Activated CD4-positive, alpha-beta T cell treated with anti-CD3 and anti-CD28 coated beads, Interleukin-2, amount 50 U/mL, for 24 hours (primary cell): Measurements from ENCODE around the gene TMEM186.
"Not testable (repeated sequence)": the region's sequence is repeated elsewhere in the genome, so short reads cannot be mapped to it uniquely, and the experiment has no call there.

Experiments used
- DNase-seq, 2 donors: peaks; one replicate each; pipeline ENCODE4 v3.0.0-alpha.2; 2020; ENCODE audit warnings: low read depth in 1 of 2, low spot score in 1 of 2

The TMEM186 gene

DNA sequence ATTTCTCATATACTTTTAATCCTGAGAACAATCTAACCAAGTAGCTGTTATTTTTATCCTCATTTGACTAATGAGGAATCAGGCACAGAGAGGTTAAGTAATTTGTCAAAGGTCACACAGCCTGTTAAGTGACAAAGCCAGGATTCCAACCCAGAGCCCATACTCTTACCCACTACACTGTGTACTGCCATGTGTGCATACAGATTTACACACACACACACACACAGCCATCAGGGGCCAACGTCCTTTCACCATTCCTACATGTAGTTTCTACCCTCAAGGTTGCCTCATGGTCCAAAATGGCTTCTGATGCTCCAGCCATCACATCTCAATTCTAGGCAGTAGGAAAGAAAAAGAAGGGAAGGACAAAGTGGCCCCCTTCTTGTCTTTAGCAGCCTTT lies 22.1 kb downstream of the TMEM186 start:
- DNase-seq = no peak

DNA sequence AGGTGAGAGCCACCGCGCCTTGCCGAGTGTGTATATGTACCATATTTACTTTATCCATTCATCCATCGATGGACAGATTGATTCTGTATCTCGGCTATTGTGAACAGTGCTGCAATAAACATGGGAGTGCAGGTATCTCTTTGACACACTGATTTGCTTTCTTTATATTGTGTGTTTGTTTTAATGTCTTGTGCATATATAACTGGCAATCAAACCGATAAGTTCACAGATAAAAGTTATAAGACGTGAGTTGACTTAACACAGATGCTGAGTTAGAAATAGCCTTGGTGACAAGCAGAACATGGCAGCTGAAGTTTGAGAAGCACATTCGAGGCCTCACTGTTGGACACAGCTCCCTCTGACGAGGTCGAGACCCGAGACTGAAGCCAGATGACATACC lies 23.2 kb downstream of the TMEM186 start:
- no peak for DNase-seq

DNA sequence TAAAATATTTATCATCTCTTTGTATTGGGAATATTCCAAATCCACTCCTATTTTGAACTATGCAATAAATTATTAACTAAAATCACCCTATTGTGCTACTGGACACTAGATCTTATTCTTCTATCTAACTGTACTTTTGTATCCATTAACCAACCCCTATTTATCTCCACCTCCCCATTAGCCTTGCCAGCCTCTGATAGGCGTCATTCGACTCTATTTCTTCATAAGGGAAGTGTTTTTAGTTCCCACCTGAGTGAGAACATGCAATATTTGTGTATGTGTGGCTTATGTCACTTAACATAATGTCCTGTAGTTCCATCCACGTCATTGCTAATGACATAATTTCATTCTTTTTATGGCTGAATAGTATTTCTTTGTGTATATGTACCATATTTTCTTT lies 23.9 kb downstream of the TMEM186 start:
- no peak for DNase-seq

DNA sequence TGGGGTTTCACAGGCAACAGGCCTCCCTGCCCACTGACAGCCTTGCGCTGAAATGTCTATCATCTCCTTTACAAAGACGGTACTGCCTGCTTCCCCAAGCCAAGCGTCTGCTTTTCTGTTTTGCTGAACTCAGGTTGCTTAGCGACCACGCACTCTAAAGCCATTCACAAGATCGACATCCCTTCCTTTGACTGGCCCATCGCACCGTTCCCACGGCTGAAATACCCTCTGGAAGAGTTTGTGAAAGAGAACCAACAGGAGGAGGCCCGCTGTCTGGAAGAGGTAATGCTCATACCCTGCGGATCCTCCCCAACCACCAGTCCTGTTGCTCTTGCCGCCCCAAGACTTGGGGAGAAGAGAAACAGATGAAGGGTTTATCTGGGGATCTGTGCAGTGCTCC lies 28.7 kb downstream of the TMEM186 start:
- DNase-seq = no peak

DNA sequence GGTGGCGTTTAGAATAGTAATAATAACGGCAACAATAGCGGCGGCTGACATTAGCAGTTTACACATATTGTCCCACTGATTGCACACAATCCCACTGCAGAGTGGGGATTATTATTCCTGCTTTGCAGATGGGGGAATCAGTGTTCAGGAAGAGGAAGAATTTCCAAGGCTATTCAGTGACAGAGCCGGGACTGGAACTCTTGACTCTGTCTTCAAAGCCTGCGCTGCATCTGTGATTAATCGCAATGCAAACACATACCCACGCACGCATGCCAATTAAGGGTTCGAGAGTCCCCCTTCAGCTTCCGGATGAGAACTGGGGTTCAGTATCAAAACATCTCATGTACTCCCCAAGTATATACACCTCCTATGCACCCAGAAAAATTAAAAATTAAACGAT lies 29.2 kb downstream of the TMEM186 start:
- no peak for DNase-seq

DNA sequence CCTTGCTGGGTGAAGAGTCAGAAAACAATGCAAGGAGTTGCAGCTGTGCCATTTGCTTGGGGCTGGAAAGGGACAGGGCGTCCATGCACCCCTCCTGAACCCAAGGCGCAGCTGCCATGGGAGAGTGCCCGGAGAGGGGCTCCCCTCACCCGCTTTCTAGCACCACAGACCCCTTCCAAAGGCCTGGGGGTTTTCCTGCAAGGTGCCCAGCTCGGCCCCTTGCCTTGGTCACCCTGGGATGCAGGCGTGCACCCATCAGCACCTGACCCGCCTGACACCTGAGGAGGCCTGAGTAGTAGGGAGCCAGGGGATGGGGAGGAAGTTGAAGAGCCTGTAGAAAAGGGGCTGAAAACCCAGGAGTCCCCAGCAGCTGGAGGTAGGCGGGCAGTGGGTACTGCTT lies 30.3 kb downstream of the TMEM186 start:
- no peak for DNase-seq

DNA sequence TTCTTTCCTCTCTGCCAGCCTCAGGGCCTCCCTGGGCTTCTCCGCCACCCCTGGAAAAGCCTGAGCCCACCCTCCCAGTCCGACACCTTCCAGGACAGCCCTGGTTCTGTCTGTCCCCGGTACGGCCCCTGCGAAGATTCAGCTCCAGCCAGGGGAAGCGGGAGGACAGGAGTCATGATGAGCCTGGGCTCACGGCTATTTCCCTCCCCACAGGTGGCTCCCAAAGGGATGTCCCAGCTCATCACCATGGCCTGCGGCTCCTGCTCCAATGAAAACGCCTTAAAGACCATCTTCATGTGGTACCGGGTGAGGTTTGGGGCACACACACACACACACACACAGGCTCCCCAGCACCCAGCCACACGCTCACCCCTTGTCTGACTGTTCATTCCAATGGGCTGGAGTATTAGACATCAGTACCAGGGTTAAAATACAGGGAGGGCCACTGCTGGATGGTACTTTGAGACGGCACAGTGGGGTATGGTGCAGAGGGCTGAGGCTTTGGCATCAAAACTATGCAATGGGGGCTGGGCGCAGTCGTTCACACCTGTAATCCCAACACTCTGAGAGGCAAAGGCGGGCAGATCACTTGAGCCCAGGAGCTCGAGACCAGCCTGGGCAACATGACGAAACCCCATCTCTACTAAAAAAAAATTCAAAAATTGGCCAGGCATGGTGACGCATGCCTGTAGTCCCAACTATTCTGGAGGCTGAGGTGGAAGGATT lies 32.8 kb downstream of the TMEM186 start:
- DNase-seq = no peak

DNA sequence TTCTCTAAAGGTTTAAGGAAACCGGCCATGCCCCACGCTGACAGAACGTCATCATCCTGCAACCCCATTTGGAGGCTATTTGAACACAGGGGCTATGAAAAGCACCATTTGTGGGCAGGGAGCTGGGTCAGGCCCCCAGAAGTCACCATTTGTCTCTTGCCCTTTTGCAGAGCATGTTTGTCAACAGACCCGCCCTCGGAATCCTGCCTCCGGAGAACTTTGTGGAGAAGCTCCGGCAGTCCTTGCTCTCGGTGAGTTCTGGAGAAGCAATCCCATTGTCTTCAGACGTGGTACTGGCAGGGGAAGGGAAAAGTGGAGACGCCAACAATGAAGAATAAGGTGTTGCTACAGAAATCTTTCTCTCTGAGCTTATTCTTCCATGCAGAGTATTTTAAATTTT lies 33.5 kb downstream of the TMEM186 start:
- no peak for DNase-seq

DNA sequence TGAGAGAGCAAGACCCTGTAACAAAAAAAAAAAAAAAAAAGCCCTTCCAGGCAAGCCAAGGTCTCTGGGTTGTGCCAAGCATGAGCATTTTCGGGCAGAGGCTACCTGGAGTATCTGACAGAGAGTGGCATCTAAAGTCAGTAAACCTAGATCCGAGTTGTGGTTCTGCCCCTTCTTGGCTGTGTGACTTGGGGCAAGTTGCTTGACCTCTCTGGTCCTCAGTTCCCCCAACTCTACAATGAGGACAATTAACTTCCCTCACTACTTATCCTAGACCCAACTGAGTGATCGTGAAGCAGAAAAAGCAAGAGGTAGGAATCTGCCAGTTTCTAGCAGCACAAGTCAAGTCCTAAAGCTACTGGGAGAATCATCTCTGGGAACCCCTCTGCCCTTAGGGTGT lies 34.4 kb downstream of the TMEM186 start:
- DNase-seq = no peak

DNA sequence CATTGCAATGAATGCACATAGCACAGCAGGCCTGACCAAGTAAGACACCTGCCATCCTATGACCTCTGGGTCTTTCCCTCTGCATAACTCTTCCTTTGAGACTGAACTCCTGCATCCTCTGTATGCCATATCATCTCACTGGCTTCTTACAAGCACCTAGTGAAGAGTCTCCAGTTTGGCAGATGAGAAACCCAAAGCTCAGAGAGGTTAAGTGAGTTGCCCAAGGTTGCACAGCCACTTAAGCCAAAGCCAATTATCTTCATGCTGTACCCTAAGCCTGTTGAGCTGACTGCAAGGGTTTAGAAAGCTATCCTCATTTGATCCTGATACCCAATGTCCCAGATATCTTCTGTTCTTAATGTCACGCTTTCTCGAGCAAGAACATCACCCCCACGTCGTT lies 35.2 kb downstream of the TMEM186 start:
- no peak for DNase-seq

DNA sequence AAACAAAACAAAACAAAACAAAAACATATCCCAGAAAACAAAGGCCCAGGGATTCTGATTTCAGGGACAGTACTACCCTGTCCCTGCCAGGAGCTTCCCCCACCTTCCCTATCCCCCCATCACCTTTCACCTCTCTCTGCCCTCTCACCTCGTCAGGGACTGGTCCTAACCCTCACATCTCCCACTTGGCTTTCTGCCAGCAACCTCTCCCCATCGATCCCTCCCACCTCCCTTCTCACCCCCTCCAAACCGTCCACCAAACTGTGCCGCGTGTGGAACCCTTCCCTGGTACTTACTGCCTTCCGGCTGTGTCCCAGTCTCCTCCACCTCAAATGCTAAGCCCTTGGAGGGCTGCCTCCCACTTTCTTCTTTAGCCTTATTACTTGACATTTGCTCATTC lies 36.4 kb downstream of the TMEM186 start:
- no peak for DNase-seq

DNA sequence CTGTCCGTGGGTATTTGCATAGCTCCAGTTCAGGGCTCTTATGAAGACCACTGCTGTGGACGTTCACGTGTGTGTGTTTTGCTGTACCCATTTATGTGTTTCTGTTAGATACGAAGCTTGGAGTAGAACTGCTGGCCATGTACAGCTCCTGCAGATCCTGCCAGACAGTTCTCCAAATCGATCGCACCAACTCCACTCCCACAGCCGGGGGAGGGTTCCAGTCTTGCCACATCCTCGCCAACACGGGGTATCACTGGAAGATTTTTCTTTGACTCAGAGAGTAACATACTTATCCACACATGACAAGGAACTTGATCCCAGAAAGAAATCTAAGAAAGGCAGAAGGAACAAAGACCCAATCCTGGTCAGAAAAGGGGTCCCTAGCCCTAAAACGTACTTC lies 37.4 kb downstream of the TMEM186 start:
- DNase-seq = no peak

DNA sequence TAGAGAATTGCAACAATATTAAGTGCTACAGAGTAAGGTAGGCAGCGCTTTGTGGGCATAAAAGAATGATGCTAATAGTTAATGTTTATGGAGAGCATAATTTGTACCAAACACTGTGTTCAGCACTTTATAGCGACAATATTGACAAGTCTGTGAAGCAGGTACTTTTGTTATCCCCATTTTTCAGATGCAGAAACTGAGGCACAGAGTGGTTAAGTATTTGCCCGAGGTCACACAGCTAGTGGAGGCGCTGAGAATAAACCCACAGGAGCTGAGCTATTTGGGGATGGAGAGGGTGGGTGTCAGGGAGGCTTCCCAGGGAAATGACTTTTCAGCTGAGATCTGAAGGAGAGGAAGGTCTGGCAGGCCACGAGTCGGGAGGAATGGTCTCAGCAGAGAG lies 39.4 kb downstream of the TMEM186 start:
- DNase-seq = no peak

DNA sequence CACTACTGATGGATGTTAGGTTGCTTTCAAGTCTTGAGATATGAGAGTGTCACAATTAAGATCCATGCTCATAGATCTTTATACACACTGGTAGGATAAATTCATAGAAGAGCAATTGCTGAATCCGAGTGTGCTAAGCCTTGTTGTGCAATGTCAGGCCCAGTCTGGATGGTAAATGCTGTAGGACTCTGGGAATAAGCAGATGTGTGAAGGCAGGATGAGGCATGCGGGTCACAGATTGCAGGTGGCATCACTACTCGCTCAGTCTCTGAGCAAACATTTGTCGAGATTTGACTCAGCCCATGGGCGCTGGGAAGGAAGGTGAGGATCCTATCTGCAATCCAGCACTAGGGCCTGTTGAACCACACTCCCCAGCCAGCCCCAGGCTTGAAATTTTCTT lies 40.7 kb downstream of the TMEM186 start:
- DNase-seq = no peak

DNA sequence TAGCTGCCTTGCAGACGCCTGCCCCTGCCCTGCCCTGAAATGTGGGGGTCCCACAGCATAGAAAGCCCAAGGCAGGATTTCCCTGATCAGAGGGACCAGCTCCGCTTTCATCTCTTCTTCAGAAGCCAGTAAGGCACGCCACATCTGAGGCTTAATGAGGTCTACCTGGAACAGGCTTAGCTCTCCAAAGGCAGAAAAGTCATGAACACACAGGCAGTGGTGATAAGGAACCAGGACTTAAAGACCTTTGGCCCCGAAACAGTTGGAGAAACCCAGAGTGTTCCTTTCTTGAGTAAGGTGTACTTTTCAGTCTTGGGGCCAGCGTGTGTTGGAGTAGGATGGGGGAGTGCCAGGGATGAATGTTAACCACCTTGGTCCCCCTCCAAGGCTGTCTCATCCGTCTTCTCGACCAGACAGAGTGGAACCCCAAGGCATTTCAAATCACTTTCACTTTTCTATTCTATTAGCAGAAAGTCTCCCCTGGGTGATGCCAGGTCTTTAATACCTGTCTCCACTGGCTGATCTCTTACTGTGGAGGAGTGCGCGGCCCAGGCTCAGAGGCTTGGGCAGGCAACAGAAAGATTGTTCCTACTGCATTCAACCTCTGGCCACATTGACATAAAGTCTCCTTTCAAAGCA lies 43.9 kb downstream of the TMEM186 start:
- no peak for DNase-seq

DNA sequence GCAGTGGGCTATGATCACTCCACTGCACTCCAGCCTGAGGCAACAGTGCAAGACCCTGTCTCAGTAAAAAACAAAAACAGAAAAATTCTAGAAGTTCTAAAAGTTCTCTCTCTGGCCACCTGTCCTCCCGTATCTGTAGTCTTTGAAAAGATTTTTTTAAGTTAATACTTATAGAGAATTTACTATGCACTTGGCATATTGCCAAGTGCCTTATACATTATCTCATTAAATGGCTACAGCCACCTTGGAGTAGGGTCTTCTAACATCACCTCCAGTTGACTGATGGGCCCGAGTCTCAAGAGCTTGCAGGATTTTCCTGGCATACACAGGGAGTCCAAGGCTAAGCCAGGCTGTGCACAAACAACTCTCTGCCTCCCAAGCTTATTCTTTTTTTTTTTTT lies 44.7 kb downstream of the TMEM186 start:
- DNase-seq = no peak

DNA sequence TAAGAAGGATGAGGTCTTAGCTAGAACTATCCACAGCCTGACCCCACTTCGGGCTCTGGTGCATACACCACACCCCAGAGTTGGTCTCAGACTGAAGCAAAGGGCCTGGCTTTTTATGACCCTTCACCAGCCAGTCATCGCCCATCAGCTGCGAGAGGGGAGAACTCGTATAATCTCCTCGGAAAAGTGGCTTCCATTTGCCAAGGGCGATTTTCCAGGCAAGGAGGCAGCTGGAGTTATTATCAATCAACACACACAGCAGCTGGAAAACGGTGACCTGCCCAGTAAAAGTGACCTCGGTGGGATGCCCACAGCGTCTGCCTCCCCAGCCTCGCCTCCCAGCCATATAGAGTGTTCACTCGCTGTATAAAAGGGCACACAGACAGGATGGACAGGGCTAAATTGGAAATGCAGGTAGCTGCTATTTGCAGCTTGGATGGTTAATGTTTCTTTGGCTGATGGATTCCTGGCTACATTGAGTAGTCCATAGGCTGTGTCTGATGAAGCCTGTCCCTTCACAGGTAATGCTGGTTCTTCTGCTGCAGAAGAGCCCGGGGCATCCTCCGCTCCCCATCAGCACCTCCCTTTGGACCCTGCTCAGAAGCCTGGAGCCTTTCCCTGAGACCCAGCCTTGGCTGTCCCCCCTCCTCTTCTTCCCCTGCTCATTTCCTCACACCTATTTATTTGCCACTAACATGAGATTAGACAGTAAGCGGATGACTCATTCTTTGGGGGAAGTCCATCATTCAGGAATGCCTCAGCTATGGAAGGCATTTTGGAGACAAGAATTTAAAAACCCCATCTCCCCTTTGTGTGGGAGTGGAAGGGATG lies 45.7 kb downstream of the TMEM186 start:
- no peak for DNase-seq

DNA sequence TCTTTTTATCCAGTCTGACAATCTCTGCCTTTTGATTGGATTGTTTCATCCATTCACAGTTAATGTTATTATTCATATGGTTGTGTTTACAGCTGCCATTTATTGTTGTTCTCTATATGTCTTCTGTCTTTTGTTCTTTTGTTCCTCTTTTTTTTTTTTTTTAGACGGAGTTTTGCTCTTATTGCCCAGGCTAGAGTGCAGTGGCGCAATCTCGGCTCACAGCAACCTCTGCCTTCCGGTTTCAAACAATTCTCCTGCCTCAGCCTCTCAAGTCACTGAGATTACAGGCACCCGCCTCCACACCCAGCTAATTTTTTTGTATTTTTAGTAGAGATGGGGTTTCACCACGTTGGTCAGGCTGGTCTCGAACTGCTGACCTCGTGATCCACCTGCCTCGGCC lies 48.5 kb downstream of the TMEM186 start:
- DNase-seq = not testable (repeated sequence)
